HEK293 (cell line): ENCODE results near the gene MDM4.

Source experiments
- CTCF ChIA-PET: fragments of 350-600 bp; formaldehyde crosslinking; extraction: SDS; loops from one replicate; lab custom pipeline; 2021; ENCODE audit warnings: antibody characterized with exemption; lab: Yijun Ruan, JAX
- POLR2A ChIA-PET: fragments of 300-600 bp; formaldehyde crosslinking; extraction: SDS; loops from one replicate; lab custom pipeline; 2020; ENCODE audit warnings: antibody characterized with exemption, inconsistent platforms; lab: Yijun Ruan, JAX
- H3K27ac ChIP-seq: fragments of 200-500 bp; sonication (Bioruptor generic); 2 replicates; pipeline ENCODE4 v1.5.1; 2014; ENCODE audit warnings: low read depth, low read length, control low read depth, inconsistent platforms; ENCODE audit errors: extremely low read depth
- H3K36me3 ChIP-seq, 2 experiments: fragments of 200-500 bp in 1 of 2; sonication (Bioruptor generic) in 1 of 2; 1 replicate in 1 of 2; 2 replicates in 1 of 2; pipeline ENCODE4 v1.5.1; 2014 to 2017; ENCODE audit warnings: inconsistent platforms in 2 of 2, low read length in 2 of 2; ENCODE audit not compliant: control insufficient read depth in 2 of 2, insufficient read depth in 1 of 2
- H3K4me1 ChIP-seq: fragments of 200-500 bp; sonication (Bioruptor generic); 2 replicates; pipeline ENCODE4 v1.5.1; 2014; ENCODE audit warnings: mild to moderate bottlenecking, low read length, inconsistent platforms; ENCODE audit not compliant: control insufficient read depth, insufficient read depth
- H3K4me3 ChIP-seq: 2 replicates; pipeline ENCODE4 v1.5.1; 2011; ENCODE audit warnings: low read depth, mild to moderate bottlenecking, control low read depth, low read length, moderate library complexity
- H3K9me3 ChIP-seq: fragments of 200-500 bp; sonication (Bioruptor generic); 2 replicates; pipeline ENCODE4 v1.5.1; 2014; ENCODE audit warnings: low read depth, low read length, inconsistent platforms; ENCODE audit not compliant: control insufficient read depth, insufficient read depth
- BCL6B ChIP-seq: fragments of 450-650 bp; formaldehyde crosslinking; IDR thresholded peaks from 2 replicates; pipeline ENCODE4 v1.5.1; 2017; ENCODE audit warnings: missing biosample characterization, missing genetic modification characterization
- ELK4 ChIP-seq: IDR thresholded peaks from 2 replicates; pipeline ENCODE4 v1.6.1; 2011; ENCODE audit warnings: mild to moderate bottlenecking, low read depth, low read length, borderline replicate concordance
- GLI2 ChIP-seq: fragments of 450-650 bp; formaldehyde crosslinking; IDR thresholded peaks from 2 replicates; pipeline ENCODE4; 2017; ENCODE audit warnings: missing biosample characterization, missing genetic modification characterization, low read depth, borderline replicate concordance
- HIC1 ChIP-seq: fragments of 450-650 bp; formaldehyde crosslinking; IDR thresholded peaks from 2 replicates; pipeline ENCODE4 v1.5.1; 2016; ENCODE audit warnings: missing biosample characterization, missing genetic modification characterization
- KLF17 ChIP-seq: fragments of 450-650 bp; formaldehyde crosslinking; IDR thresholded peaks from 2 replicates; pipeline ENCODE4 v1.5.1; 2016; ENCODE audit warnings: missing biosample characterization, missing genetic modification characterization
- MZF1 ChIP-seq: fragments of 450-650 bp; formaldehyde crosslinking; IDR thresholded peaks from 2 replicates; pipeline ENCODE4 v1.5.1; 2017; ENCODE audit warnings: missing biosample characterization, missing genetic modification characterization, borderline replicate concordance
- SP2 ChIP-seq: fragments of 450-650 bp; formaldehyde crosslinking; IDR thresholded peaks from 2 replicates; pipeline ENCODE4 v1.5.1; 2016; ENCODE audit warnings: missing biosample characterization, missing genetic modification characterization
- TRIM28 ChIP-seq: IDR thresholded peaks from 2 replicates; pipeline ENCODE4 v1.6.1; 2011; ENCODE audit warnings: low read length, control low read depth, borderline replicate concordance
- ZNF18 ChIP-seq: fragments of 450-650 bp; formaldehyde crosslinking; IDR thresholded peaks from 2 replicates; pipeline ENCODE4 v1.5.1; 2016; ENCODE audit warnings: missing biosample characterization, missing genetic modification characterization
- ZNF280D ChIP-seq: fragments of 450-650 bp; formaldehyde crosslinking; IDR thresholded peaks from 2 replicates; pipeline ENCODE4 v1.5.1; 2016; ENCODE audit warnings: missing biosample characterization, missing genetic modification characterization
- ZNF398 ChIP-seq: fragments of 450-650 bp; formaldehyde crosslinking; IDR thresholded peaks from 2 replicates; pipeline ENCODE4 v1.5.1; 2017; ENCODE audit warnings: missing biosample characterization, missing genetic modification characterization
- ZNF426 ChIP-seq: fragments of 450-650 bp; formaldehyde crosslinking; IDR thresholded peaks from 2 replicates; pipeline ENCODE4 v1.5.1; 2017; ENCODE audit warnings: missing biosample characterization, missing genetic modification characterization, mild to moderate bottlenecking, inconsistent platforms, moderate library complexity
- ZNF449 ChIP-seq: fragments of 450-650 bp; formaldehyde crosslinking; IDR thresholded peaks from 2 replicates; pipeline ENCODE4 v1.5.1; 2017; ENCODE audit warnings: missing biosample characterization, mild to moderate bottlenecking, missing genetic modification characterization, moderate library complexity
- ZNF548 ChIP-seq: fragments of 450-650 bp; formaldehyde crosslinking; IDR thresholded peaks from 2 replicates; pipeline ENCODE4 v1.5.1; 2016; ENCODE audit warnings: missing biosample characterization, missing genetic modification characterization
- ZNF621 ChIP-seq: fragments of 450-650 bp; formaldehyde crosslinking; IDR thresholded peaks from 2 replicates; pipeline ENCODE4 v1.5.1; 2017; ENCODE audit warnings: missing biosample characterization, missing genetic modification characterization
- ZNF777 ChIP-seq: fragments of 450-650 bp; formaldehyde crosslinking; IDR thresholded peaks from 2 replicates; pipeline ENCODE4 v1.5.1; 2017; ENCODE audit warnings: missing biosample characterization, missing genetic modification characterization, borderline replicate concordance
- ZNF791 ChIP-seq: fragments of 450-650 bp; formaldehyde crosslinking; IDR thresholded peaks from 2 replicates; pipeline ENCODE4 v1.5.1; 2016; ENCODE audit warnings: missing biosample characterization, missing genetic modification characterization

MDM4 gene

GRCh38 chr1:204524986-204525385 is 8.8 kb downstream of the MDM4 start (continued):
- peak; percentile 95 for TF ChIP-seq BCL6B
- TF ChIP-seq, all 188 proteins: peak for 2

- TF ChIP-seq ZNF398 (tag by site-specific recombination) (no peak), TRIM28 (no peak), ZNF18 (tag by site-specific recombination) (no peak), MZF1 (tag by site-specific recombination) (no peak), SP2 (no peak), ZNF791 (tag by site-specific recombination) (no peak), ZNF426 (tag by site-specific recombination) (no peak)
- H3K9me3 ChIP-seq = no peaks in the 10 kb centered on the region
- H3K36me3 ChIP-seq = peaks cover 51 to 82% of the 10 kb centered on the region in 2 experiments
- H3K4me1 ChIP-seq = no peaks in the 10 kb centered on the region
- ChIA-PET POLR2A (interaction anchor here (1.2 to 1.5 kb wide), 3 partner anchors 9 to 12 kb away, joined by 4 to 5 read pairs (median 4); partner anchors contain the start of gene MDM4), CTCF (interaction anchor here (1.8 kb wide), 1 partner anchor 37 kb away, joined by 8 read pairs; no protein-coding TSS in a partner anchor)
- no peak overlapping the region for H3K27ac ChIP-seq
- no peak overlapping the region for H3K4me3 ChIP-seq
Observed at GRCh38 chr1:204528241-204528640, 12.0 kb downstream of the MDM4 start.

GRCh38 chr1:204528677-204529076 is 12.5 kb downstream of the MDM4 start:
- ChIA-PET POLR2A (interaction anchor here (1.2 to 1.5 kb wide), 3 partner anchors 9 to 12 kb away, joined by 4 to 5 read pairs (median 4); partner anchors contain the start of gene MDM4), CTCF (interaction anchor here (1.3 to 3.4 kb wide), 2 partner anchors 37 to 279 kb away, joined by 3 to 13 read pairs; no protein-coding TSS in a partner anchor)
- Histone ChIP-seq H3K36me3 (peaks cover 56 to 85% of the 10 kb centered on the region in 2 experiments), H3K4me1 (no peaks in the 10 kb centered on the region), H3K4me3 (no peak overlapping the region), H3K27ac (no peak overlapping the region), H3K9me3 (no peaks in the 10 kb centered on the region)
- no peak for TF ChIP-seq GLI2 (tag by site-specific recombination)
- no peak for TF ChIP-seq HIC1 (tag by site-specific recombination)
- TF ChIP-seq ZNF280D = no peak
- no peak for TF ChIP-seq KLF17 (tag by site-specific recombination)
- TF ChIP-seq ZNF548 (tag by site-specific recombination) = no peak
- TF ChIP-seq ZNF777 (tag by site-specific recombination) = no peak
- no peak for TF ChIP-seq ZNF449 (tag by site-specific recombination)
- no peak for TF ChIP-seq ZNF621
- no peak for TF ChIP-seq ELK4
